ENCODE measurements around the gene GPR25. TPM values are rescaled to one million over a fixed set of nuclear protein-coding genes. Genes with fewer than 3 reads are reported as not detected.

The GPR25 gene
- total RNA-seq, 2 experiments from 2014 or later = 2.7 to 3.3 TPM

- intact Hi-C loops (cut with DNase I, micrococcal nuclease) = no loop called here
- Mint-ChIP-seq H3K4me1 (ENCODE audit: low read depth) (peaks cover 21% of the 10 kb centered on the region), H3K27me3 (peaks cover 18% of the 10 kb centered on the region), H3K36me3 (ENCODE audit: low read depth) (no peaks in the 10 kb centered on the region), H3K27ac (no peak within 1 kb of the TSS), H3K4me3 (no peak within 1 kb of the TSS), H3K9me3 (no peaks in the 10 kb centered on the region)
- Histone ChIP-seq H3K27ac (ENCODE audit: low read depth in 1 of 2, low read length in 2 of 2) (no peak within 1 kb of the TSS), H3K36me3 (ENCODE audit: insufficient read depth, low read length) (no peaks in the 10 kb centered on the region), H3K4me3 (ENCODE audit: low read length) (no peak within 1 kb of the TSS), H3K4me1 (ENCODE audit: insufficient read depth, low read length) (peaks cover 23% of the 10 kb centered on the region), H3K9me3 (ENCODE audit: control insufficient read depth in 1 of 2, insufficient read depth in 1 of 2, low read length in 2 of 2) (no peaks in the 10 kb centered on the region), H3K27me3 (ENCODE audit: control insufficient read depth in 1 of 2, insufficient read depth in 2 of 2, low read length in 2 of 2) (peaks cover 7 to 24% of the 10 kb centered on the region in 2 experiments)
- no peak for ATAC-seq (ENCODE audit: poor library complexity)
- CTCF ChIA-PET = no interaction called here
- DNase-seq = no peak
- POLR2A ChIA-PET = no interaction called here
- no peak for TF ChIP-seq CTCF (IDR thresholded peaks at IDR 0.05)
Measured at GRCh38 chr1:200894712-200895442, 22.1 kb downstream of the GPR25 start, which contains the start of gene INAVA. INAVA (plus strand) TSS chr1:200894900; CDS start chr1:200898401, 3,501 bp downstream.

- intact Hi-C loops (cut with DNase I, micrococcal nuclease) = no loop called here
- Mint-ChIP-seq H3K36me3 (ENCODE audit: low read depth) (no peaks in the 10 kb centered on the region), H3K4me3 (no peak overlapping the region), H3K4me1 (ENCODE audit: low read depth) (peaks cover 16% of the 10 kb centered on the region), H3K27me3 (peaks cover 18% of the 10 kb centered on the region), H3K9me3 (no peaks in the 10 kb centered on the region), H3K27ac (no peak overlapping the region)
- no peaks in the 10 kb centered on the region for H3K9me3 ChIP-seq (ENCODE audit: control insufficient read depth in 1 of 2, insufficient read depth in 1 of 2, low read length in 2 of 2)
- POLR2A ChIA-PET = no interaction called here
- no peak for DNase-seq
- peaks cover 7 to 24% of the 10 kb centered on the region in 2 experiments for H3K27me3 ChIP-seq (ENCODE audit: control insufficient read depth in 1 of 2, insufficient read depth in 2 of 2, low read length in 2 of 2)
- ATAC-seq (ENCODE audit: poor library complexity) = no peak
- H3K4me1 ChIP-seq (ENCODE audit: insufficient read depth, low read length) = peaks cover 18% of the 10 kb centered on the region
- CTCF ChIA-PET = no interaction called here
- TF ChIP-seq CTCF (IDR thresholded peaks at IDR 0.05) = no peak
- H3K27ac ChIP-seq (ENCODE audit: low read depth in 1 of 2, low read length in 2 of 2) = no peak overlapping the region
- H3K4me3 ChIP-seq (ENCODE audit: low read length) = no peak overlapping the region
- no peaks in the 10 kb centered on the region for H3K36me3 ChIP-seq (ENCODE audit: insufficient read depth, low read length)
Measured at GRCh38 chr1:200895443-200895789, 22.6 kb downstream of the GPR25 start.

- Histone ChIP-seq H3K27ac (ENCODE audit: low read depth in 1 of 2, low read length in 2 of 2) (no peak overlapping the region), H3K4me1 (ENCODE audit: insufficient read depth, low read length) (peaks cover 13% of the 10 kb centered on the region), H3K36me3 (ENCODE audit: insufficient read depth, low read length) (no peaks in the 10 kb centered on the region), H3K27me3 (ENCODE audit: control insufficient read depth in 1 of 2, insufficient read depth in 2 of 2, low read length in 2 of 2) (peaks cover 5 to 24% of the 10 kb centered on the region in 2 experiments), H3K4me3 (ENCODE audit: low read length) (no peak overlapping the region), H3K9me3 (ENCODE audit: control insufficient read depth in 1 of 2, insufficient read depth in 1 of 2, low read length in 2 of 2) (no peaks in the 10 kb centered on the region)
- Mint-ChIP-seq H3K27me3 (peaks cover 18% of the 10 kb centered on the region), H3K27ac (no peak overlapping the region), H3K4me3 (no peak overlapping the region), H3K9me3 (no peaks in the 10 kb centered on the region), H3K4me1 (ENCODE audit: low read depth) (peaks cover 11% of the 10 kb centered on the region), H3K36me3 (ENCODE audit: low read depth) (no peaks in the 10 kb centered on the region)
- POLR2A ChIA-PET = interaction anchor here (0.6 kb wide), 1 partner anchor 12 kb away, joined by 3 read pairs; no protein-coding TSS in a partner anchor
- ATAC-seq (ENCODE audit: poor library complexity) (no peak), DNase-seq (no peak)
- intact Hi-C loops (cut with DNase I, micrococcal nuclease) = no loop called here
- TF ChIP-seq CTCF (IDR thresholded peaks at IDR 0.05) = no peak
- CTCF ChIA-PET = no interaction called here
Measured at GRCh38 chr1:200895801-200896530, 23.2 kb downstream of the GPR25 start.
